Measurements from ENCODE around the gene ACADM. TPM values are rescaled to one million over a fixed set of nuclear protein-coding genes. Genes with fewer than 3 reads are reported as not detected.
"Not testable (repeated sequence)": the region's sequence is repeated elsewhere in the genome, so short reads cannot be mapped to it uniquely, and the experiment has no call there.

ACADM gene
- 34.7 and 53.2 TPM in 2 replicates for total RNA-seq (2014; rRNA removed; shearing (Covaris generic))

- peak; percentile 90 for DNase-seq (ENCODE audit: low read depth)
Measured at GRCh38 chr1:75724472-75725022, at the start of gene ACADM. Gene ACADM, plus strand, starts transcription at chr1:75724709. Its CDS starts 79 bp downstream, at chr1:75724788.

DNA sequence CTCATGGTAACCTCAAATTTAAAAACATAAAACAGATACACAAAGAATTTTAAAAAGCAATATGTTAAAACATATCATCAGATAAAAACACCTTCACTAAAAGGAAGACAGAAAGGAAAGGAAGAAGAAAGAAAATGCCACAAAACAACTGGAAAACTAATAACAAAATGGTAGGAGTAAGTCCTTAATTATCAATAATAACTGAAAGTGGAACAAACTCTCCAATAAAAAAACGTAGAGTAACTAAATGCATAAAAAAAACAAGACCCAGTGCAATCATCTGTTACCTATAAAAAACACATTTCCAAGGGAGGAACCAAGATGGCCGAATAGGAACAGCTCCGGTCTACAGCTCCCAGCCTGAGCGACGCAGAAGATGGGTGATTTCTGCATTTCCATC lies 47.1 kb upstream of the ACADM start:
- no peak for DNase-seq (ENCODE audit: low read depth)

- not testable (repeated sequence) for DNase-seq (ENCODE audit: low read depth)
Measured at GRCh38 chr1:75677964-75678363, 46.5 kb upstream of the ACADM start.

GRCh38 chr1:75690547-75690946 lies 34.0 kb upstream of the ACADM start:
- no peak for DNase-seq (ENCODE audit: low read depth)

- no peak for DNase-seq (ENCODE audit: low read depth)
Measured at GRCh38 chr1:75693551-75693950, 31.0 kb upstream of the ACADM start.

DNA sequence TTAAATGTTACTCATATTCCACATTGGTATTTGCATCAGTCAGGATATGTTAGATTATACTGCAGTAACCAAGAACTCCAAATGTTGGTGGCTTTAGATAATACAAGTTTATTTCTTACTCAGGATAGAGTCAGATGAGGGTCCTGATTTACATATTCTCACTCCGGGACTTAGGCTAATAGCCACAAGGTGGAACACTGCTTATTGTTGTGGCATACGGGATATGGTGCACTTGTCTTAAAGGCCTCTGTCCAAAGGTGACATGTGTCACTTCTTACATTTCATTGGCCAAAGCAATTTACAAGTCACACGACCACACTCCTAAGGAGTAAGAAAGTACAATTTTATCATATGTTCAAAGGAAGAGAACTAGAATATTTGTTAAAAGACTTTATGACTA lies 28.5 kb upstream of the ACADM start:
- DNase-seq (ENCODE audit: low read depth) = no peak

GRCh38 chr1:75707191-75707590 lies 17.3 kb upstream of the ACADM start:
- DNase-seq (ENCODE audit: low read depth) = no peak

- no peak for DNase-seq (ENCODE audit: low read depth)
Measured at GRCh38 chr1:75708910-75709309, 15.6 kb upstream of the ACADM start.

DNA sequence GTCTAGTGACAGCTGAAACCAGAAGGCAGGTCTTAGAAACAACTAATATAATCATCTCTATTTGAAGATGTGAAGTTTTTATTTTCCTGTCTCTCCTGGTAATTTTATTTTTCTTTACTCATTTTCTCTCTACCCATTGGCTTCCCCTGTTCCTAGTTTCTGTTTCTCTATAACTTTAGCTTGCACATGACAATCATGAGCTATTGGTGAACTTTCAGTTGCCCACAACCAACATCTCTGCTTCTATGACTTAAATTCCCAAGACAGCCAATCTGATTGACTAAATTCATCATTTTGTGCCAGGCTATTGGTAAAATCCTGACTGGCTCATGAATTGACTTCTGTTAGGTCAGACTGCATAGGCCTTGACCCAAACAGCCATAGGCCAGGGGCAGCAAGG lies 13.7 kb upstream of the ACADM start:
- no peak for DNase-seq (ENCODE audit: low read depth)

- DNase-seq (ENCODE audit: low read depth) = no peak
Measured at GRCh38 chr1:75711846-75712245, 12.7 kb upstream of the ACADM start.

DNA sequence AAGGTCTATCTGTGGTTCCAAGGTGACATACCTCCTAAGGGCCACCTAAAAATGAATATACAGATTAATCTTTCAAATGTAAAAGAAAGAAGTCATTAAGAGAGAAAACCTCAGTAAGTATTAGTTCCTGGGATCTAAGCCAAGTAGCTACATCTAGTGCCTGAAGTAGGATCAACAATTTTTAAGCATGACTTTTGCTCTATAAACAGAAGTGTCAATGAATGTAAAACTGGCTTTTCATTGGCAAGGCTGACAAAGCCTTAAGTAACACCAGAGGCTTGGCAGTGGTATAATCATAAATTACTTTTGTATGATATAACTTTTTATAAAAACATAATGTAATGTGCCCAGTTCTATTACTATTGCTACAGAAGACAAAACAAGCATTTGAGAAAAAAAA lies 12.2 kb upstream of the ACADM start:
- no peak for DNase-seq (ENCODE audit: low read depth)

DNA sequence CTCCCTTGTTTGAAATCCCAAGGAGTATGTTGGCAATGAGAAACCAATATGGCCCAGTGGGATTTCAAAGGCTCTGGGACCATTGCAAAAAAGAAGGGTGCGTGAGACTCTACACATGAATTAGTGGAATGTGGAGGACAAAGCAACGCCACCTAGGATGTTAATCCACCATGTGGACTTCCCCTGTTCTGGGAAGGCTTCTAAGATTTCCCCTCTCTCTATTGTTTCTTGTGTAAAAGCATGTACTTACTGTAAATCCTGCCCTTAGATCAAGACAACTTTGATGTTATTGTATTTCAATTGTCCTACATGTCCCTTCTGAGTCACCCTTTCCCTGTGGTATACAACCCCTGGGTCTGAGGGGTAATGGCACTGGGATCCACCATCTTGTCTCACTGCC lies 4.7 kb upstream of the ACADM start:
- DNase-seq (ENCODE audit: low read depth) = no peak

DNA sequence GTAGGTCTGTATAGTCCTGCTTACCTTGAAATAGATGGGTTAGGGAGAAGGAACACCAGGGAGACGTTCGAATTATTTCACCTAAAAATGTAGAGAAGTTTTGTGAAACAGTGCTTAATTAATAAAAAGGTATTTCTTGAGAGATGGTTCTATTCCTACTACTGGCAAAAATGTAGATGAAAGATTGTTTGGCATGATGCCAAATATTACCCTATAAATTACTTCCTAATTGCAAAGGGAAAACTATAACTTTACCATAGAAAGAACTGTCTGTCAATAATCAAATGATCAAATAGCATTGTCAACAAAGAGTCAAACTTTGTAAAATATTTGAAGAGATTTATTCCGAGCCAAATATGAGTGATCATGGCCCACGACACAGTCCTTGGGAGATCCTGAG lies 4.2 kb upstream of the ACADM start:
- DNase-seq (ENCODE audit: low read depth) = no peak

- DNase-seq (ENCODE audit: low read depth) = no peak
Measured at GRCh38 chr1:75720820-75721219, 3.7 kb upstream of the ACADM start.

DNA sequence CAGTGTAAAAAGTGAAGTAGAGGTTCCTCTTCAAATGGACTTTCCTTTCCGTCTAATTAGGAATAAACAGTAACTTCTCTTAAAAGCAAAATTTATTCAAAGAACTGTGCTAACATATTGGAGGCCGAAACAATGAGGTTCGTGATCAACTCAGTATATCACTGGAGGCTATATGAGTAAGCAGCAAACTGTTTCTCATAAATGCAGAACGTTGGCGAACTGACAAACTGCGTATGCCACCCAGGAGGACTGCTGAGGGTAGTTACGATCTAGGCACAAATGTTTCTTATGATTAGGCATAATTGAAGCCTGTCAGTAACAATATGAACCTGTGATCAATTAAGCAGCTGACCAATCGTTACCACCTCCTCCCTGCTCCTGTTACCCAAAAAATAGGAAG lies 2.3 kb upstream of the ACADM start:
- DNase-seq (ENCODE audit: low read depth) = peak; percentile 89

DNA sequence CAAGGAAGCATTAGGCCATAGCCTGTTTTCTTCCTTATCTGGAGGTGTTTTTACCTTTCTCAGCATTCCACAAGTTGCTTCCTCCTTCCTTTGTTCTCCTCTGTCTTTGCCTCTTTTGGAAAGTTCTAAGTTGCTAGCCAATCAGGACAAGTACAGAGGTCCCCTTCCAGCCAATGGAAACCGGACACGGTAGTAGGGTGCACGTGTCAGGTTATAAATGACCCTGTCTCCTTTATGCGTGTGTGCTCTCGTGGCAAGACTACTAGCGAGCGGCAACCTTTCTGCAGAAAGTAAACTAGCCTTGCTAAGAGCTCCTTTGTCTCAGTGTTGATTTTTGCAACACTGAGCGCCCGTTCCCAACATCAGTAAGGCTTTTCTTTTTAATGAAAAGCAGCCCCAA lies 1.5 kb upstream of the ACADM start:
- no peak for DNase-seq (ENCODE audit: low read depth)

DNA sequence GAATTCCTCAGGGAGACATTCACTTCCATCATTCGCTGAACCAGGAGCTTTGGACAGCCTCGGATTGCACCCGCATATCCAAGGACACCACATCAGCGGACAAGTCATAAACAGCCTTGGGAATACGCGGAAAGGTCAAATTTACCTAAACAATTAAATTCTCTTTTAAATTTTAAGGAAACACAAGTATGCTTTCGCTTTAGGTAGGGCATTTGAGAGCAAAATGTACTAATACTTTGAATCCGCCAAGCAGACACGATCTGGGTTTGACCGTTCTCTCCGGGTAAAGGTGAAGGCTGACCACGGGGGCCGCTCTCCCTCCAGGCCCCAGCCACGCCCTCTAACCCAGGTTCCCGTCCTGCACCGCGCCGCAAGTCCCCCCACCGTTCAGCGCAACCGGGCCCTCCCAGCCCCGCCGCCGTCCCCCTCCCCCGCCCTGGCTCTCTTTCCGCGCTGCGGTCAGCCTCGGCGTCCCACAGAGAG lies 479 bp upstream of the ACADM start:
- peak; percentile 79 for DNase-seq (ENCODE audit: low read depth)

DNA sequence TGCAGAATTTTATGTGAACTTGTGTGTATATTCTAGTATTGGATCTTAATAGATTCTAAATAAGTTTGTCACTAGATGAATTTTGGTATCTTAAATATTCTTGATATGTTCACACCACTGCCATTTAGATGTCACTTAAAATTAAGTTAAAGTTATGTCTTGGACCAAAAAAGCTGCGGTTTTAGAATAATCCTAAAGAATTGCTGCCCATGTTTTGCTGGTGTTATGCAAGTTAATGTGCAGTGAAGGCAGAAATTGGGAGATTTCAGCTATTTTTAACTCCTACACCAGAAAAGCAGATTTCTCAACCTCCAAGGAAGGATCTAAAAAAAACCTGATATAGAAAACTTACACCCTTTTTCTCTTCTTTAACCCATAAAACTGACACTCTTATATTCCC lies 757 bp downstream of the ACADM start:
- no peak for DNase-seq (ENCODE audit: low read depth)

DNA sequence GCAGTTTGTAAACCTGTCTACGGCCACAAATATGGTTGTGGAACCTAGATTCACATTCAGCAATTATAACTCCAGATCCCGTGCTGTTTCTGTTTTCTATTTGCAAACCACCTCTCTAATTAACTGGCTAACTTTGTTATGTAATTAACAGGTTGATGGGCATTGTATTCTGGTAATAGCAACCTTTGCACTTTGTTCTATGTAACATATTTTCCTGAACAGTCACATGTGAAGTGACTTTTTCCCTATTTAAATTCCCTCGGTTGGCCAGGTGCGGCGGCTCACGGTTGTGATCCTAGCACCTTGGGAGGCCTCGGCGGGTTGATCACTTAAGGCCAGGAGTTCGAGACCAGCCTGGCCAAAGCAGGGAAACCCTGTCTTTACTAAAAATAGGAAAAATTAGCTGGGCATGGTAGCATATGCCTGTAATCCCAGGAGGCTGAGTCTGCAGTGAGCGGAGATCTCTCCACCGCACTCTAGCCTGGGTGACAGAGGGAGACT lies 1.4 kb downstream of the ACADM start:
- no peak for DNase-seq (ENCODE audit: low read depth)

- DNase-seq (ENCODE audit: low read depth) = no peak
Measured at GRCh38 chr1:75727571-75727970, 3.1 kb downstream of the ACADM start.

DNA sequence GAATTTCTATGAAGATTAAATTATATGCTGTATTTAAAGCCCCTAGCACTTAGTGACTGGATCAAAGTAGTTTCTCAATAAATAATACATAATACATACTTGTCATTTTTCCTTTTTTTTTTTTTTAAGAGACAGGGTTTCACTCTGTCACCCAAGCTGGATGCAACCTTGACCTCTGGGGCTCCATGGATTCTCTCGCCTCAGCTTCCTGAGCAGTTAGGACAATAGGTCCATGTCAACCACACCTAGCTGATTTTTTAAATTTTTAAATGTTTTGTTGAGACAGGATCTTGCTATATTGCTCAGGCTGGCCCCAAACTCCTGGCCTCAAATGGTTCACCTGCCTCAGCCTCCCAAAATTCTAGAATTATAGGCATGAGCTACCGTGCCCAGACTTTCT lies 5.9 kb downstream of the ACADM start:
- no peak for DNase-seq (ENCODE audit: low read depth)

- no peak for DNase-seq (ENCODE audit: low read depth)
Measured at GRCh38 chr1:75731881-75732280, 7.4 kb downstream of the ACADM start.

DNA sequence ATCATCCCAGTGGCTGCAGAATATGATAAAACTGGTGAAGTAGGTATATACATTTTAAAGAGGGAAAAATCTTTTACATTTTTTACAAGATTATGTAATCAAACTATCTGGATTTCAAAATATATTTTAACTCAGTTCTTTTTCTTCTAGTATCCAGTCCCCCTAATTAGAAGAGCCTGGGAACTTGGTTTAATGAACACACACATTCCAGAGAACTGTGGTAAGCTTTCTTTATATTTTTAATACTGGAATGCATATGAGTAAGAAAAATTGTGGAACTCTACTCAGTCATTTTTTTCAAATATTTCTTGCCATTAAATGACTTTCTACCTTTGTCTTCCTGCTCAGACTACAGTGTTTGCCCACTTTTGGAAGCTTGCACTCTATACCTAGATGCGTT lies 8.2 kb downstream of the ACADM start:
- no peak for DNase-seq (ENCODE audit: low read depth)

DNA sequence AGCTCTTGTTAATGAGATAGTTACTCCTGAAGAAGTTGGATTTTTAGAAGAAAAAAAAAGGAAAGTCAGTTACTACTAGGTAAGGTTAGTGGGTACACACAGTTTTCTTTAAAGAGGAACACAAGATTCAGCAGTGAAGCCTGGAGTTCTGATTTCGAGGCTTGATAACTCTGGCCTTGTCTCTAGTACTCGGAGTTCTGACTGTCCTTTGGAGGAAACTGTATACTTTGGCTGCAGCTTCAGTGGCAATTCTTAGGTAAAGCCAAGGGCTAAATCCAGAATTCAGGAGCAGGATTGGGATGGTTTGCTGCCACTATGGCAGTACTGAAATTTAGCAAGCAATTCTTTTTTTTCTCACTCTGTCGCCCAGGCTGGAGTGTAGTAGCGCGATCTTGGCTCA lies 9.2 kb downstream of the ACADM start:
- no peak for DNase-seq (ENCODE audit: low read depth)
